8988T (cell line): Measurements from ENCODE around the gene CFAP58.
"Not testable (repeated sequence)": the region's sequence is repeated elsewhere in the genome, so short reads cannot be mapped to it uniquely, and the experiment has no call there.

Experiments used
- DNase-seq: peaks from one replicate; pipeline ENCODE4 v3.0.0; 2011

The CFAP58 gene

DNA sequence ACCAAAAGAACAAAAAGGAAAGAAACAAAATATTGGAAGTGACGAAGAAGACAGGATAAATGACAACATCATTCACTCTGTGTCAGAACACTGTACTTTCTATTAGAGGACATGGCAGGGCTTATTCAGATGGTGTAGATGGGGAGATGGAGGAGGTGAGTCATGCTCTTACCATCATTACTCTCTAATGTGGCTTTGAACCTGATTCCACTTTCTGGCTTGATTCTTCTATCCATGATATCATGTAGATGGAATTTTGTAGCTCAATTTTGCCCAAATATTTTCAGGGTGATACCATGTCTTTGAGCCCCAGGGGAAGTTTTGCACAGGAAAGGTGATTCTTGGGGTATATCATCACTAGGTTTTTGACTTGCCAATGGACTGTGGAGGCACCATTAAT is 91.7 kb downstream of the CFAP58 start:
- DNase-seq, result no peak

GRCh38 chr10:104446151-104446550 is 92.5 kb downstream of the CFAP58 start:
- DNase-seq, result no peak

DNA sequence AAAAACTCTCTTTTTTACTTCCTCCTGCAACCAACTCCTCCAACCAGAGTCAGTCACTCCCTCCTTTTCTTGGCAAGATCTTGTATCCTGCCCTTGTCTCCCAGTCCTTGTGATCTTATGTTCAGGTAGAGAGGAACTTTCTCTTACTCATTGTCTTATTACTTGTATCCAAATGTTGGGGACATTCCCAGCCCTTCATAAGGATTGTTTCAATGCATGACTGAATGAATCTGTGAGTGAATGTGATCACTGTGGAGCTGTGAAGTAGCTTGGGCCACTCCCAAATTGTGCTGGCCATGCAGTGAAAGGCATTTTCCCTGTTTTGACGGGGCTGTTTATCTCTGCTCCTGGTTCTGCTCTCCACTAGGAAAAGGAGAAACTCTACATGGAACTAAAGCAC is 93.7 kb downstream of the CFAP58 start:
- DNase-seq, result no peak

- no peak for DNase-seq
Observed at GRCh38 chr10:104447906-104448305, 94.3 kb downstream of the CFAP58 start.

GRCh38 chr10:104449391-104449790 is 95.8 kb downstream of the CFAP58 start:
- no peak for DNase-seq

DNA sequence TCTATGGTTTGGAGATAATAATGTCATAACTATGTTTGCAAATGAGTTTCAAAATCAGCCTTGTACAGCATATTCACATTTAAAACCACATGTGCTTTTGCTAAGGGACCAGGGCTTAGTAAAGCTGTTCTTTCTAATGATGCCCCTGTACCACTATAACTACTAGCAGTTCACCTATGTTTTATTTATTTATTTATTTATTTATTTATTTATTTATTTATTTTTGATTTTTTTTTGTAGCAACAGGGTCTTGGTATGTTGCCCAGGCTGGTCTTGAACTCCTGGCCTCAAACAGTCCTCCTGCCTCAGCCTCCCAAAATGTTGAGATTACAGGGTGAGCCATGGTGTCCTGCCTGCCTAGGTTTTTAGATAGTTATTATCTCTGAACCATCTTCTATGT is 96.9 kb downstream of the CFAP58 start:
- DNase-seq, result no peak

GRCh38 chr10:104450954-104451353 is 97.3 kb downstream of the CFAP58 start:
- no peak for DNase-seq

- no peak for DNase-seq
Observed at GRCh38 chr10:104452977-104453376, 99.3 kb downstream of the CFAP58 start.

DNA sequence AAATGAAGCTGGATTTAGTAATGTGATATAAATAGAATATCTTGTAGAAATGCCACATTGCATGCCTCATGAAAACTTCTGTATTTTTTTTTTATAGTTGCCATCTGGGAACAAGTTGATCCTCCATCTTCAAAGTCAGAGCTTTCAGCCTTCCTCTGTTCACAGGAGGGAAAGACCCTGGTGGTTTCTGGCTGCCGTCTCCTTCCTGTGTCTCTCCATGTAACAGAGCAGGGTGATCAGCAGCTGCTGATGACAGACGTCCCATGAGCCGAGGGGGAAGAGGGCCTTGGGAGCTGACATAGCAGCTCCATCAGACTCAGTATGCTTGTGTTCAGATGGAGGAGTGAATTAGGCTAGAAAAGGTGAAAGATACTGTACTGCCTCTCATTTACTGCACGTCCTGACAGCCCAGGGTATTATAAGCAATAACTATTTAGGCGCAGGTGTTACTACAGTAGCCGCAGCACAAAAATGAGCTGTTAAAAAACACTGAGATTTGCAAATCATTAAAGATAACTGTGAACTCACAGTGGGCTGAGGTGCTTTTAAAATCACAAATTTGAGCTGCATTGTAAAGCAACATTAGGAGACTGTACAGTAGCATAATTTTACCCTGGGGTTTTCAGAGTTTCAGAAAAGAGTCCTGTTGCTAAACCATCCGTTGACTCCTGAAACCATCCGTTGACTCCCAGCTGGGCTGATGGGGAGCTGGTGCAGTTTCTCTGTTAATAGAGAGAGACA is 103.3 kb downstream of the CFAP58 start:
- DNase-seq, result no peak

DNA sequence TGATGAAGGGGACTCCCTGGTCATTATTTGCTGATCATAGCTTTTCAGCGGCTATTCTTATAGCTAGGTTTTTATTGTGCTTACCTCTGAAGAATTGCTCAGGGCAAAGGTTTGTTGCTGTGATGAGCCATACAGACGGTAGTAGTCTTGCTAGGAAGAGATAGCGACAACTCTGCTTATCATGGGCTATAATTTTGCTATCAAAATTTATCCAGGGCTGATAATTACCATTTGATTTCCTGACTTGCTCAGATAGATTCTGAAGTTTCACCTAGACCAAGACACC is 103.9 kb downstream of the CFAP58 start:
- no peak for DNase-seq

DNA sequence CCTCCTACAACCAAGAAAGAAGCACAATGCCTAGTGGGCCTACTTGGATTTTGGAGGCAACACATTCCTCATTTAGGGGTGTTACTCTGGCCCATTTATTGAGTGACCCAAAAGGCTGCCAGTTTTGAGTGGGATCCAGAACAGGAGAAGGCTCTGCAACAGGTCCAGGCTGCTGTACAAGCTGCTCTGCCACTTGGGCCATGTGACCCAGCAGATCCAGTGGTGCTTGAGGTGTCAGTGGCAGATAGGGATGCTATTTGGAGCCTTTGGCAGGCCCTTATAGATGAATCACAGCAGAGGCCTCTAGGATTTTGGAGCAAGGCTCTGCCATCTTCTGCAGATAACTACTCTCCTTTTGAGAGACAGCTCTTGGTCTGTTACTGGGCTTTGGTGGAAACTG is 111.9 kb downstream of the CFAP58 start:
- DNase-seq, result not testable (repeated sequence)

GRCh38 chr10:104468818-104469217 is 115.2 kb downstream of the CFAP58 start:
- not testable (repeated sequence) for DNase-seq

DNA sequence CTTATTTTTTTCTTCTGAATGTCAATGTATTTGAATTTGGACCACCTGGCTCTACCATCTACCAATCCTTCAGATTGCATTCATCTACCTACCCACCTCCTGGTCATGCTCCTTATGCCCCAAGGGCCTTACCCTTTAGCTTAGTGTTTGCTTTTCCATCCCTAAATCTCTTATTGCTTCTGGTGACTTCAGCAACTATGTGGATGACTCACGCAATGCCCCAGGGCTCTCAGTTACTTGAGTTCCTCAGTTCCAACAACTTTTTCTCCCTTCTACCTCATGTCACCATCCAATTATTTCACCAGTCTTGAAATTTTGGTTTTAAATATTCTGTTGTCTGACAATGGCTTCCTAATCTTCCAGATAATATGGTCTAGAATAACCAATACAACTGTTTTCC is 118.9 kb downstream of the CFAP58 start:
- no peak for DNase-seq

GRCh38 chr10:104472957-104473745 is 119.5 kb downstream of the CFAP58 start:
- DNase-seq, result no peak

DNA sequence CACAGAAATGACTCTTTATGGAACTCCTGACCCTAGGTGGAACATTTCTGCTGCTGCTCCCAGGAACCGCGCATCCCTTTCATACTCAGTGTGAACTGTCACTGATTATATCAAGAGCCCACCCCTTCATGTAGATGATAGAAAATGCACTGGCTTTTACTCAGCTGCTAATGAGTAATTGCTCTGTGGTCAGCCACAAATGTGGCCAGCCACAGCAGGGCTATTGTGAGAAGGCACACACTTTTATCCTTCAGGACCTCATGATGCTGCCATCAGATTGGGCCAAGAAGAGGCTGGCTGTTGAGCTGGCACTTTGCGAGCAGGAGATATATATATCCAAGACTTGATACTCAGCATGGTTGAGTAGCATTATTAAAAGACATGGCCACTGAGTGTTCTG is 124.7 kb downstream of the CFAP58 start:
- no peak for DNase-seq

- DNase-seq, result no peak
Observed at GRCh38 chr10:104479906-104480593, 126.4 kb downstream of the CFAP58 start.

- no peak for DNase-seq
Observed at GRCh38 chr10:104480797-104481196, 127.2 kb downstream of the CFAP58 start.

- no peak for DNase-seq
Observed at GRCh38 chr10:104483582-104483981, 129.9 kb downstream of the CFAP58 start.

- no peak for DNase-seq
Observed at GRCh38 chr10:104485632-104486031, 132.0 kb downstream of the CFAP58 start.

DNA sequence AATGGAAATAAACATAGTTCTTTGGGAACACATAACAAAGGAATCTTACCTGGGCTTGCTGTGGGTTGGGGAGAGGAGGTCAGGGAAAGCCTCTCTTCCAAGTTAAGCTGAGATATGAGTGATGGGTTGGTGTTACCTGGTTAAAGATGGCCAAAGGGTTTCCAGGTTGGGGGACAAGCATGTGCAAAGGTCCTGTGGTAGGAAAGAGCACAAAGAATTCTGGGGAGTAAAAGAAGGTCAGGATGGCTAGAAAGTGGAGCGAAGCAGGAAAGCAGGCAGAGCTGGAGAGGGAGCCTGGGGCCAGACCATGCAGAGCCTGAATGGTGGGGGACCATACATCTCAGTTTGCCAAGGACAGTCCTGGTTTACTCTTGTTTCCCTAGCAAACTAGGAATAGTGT is 133.2 kb downstream of the CFAP58 start:
- no peak for DNase-seq

- DNase-seq, result no peak
Observed at GRCh38 chr10:104487794-104488438, 134.3 kb downstream of the CFAP58 start.

DNA sequence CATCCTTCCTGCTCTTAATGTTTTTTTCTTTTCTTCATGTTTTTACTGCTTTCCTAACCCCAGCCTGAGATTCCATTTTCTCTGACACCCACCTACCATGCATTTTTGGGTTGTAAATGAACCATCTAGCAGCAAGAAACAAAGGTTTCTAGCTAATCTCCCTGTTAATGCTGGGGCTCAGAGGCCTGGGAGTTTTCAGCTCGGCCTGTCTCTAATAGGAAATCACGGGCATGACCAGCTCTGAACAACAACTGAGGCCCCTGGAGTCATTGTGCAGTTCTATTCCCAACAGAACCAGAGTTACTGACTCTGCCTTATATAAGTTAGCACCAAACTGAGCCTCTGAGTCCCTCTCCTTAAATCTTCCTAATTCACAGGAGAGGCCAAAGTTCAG is 134.8 kb downstream of the CFAP58 start:
- DNase-seq, result no peak

DNA sequence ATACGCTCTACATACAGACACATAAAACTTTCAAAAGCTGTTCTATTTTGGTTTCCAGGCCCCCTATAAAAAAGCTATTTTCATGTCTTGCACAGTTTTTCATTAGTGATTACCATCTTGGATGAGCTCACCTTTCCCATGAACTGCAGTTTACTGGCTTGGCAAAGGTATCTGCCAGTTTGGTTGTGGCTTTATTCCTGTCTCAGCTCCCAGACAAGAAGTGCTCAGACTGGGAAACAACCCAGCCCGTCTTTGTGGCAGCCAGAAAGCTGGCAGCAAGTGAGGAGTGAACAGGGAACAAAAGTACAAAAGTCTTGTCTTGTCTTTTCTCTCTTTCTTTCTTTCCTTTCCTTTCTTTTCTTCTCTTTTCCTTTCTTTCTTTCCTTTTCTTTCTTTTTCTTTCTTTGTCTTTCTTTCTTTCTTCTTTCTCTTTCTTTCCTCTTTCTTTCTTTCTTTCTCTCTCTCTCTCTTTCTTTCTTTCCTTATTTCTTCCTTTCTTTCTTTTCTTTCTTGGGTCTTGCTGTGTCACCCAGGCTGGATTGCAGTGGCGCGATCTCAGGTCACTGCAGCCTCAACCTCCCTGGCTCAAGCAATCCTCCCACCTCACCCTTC is 138.8 kb downstream of the CFAP58 start:
- DNase-seq, result no peak
